ENCODE results near the gene FOXN1. TPM values are rescaled to one million over a fixed set of nuclear protein-coding genes. Genes with fewer than 3 reads are reported as not detected.
"Not testable (repeated sequence)": the region's sequence is repeated elsewhere in the genome, so short reads cannot be mapped to it uniquely, and the experiment has no call there.

The FOXN1 gene
- total and polyA plus RNA-seq, 4 donors = not detected

DNA sequence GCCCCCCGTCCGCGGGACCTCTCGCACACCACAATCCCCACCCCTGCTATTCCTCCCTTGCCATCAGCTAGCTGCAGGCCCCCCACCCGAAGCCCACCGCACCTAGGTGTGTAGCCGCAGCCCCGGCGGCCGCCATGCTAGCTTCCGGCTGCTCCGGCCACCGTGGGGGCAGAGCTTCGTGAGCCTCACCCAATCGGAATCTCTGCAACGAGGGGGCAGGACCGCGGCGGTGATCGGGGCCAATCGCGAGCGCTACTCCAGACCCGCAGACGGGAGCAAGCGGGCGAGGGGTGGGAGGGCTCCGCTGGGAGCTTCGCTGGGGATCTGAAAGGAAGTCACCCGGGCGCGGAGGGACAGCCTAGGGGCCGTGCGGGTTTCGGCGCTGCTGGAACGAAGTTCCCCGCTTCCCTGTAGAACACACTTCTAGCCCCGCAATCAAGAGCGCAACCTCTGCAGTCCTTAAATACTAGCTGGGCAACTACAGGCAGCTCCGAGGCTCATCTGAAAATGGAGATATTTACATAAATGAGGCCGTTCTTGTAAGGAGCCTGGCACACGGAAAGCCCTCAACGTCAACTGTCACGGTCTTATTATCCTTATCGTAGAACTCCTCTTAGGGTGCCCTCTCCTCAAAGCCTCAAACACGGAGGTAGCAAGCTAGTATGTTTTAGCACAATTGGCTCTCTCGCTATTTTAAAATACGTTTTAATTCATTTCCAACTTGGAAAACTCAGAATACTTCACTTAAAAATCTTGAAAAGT is 65.4 kb downstream of the FOXN1 start, which contains the start of gene PIGS:
PIGS (minus strand) TSS at position 164 of the 762 bp plus-strand sequence; CDS start at position 136, 28 bp downstream.
- WGBS (ENCODE audit: insufficient coverage) = under 1% methylated on average over 46 of the region's 49 CpGs
- Histone ChIP-seq H3K4me1 (ENCODE audit: control insufficient read depth, insufficient read depth, low read length) (peaks cover 50% of the 10 kb centered on the region), H3K4me3 (ENCODE audit: low read depth, low read length) (peak within 1 kb of the TSS; percentile 94), H3K27ac (ENCODE audit: low read depth, low read length) (peak within 1 kb of the TSS; percentile 75), H3K27me3 (ENCODE audit: control insufficient read depth, insufficient read depth, low read length) (no peaks in the 10 kb centered on the region), H3K9me3 (ENCODE audit: control insufficient read depth, insufficient read depth, low read length) (no peaks in the 10 kb centered on the region), H3K36me3 (ENCODE audit: control insufficient read depth, insufficient read depth, low read length) (peaks cover 29% of the 10 kb centered on the region)
- DNase-seq (ENCODE audit: low read depth in 4 of 6, low spot score in 6 of 6) = peak in 4 of 6 donors; percentile 86 to 98 (median 93)

DNA sequence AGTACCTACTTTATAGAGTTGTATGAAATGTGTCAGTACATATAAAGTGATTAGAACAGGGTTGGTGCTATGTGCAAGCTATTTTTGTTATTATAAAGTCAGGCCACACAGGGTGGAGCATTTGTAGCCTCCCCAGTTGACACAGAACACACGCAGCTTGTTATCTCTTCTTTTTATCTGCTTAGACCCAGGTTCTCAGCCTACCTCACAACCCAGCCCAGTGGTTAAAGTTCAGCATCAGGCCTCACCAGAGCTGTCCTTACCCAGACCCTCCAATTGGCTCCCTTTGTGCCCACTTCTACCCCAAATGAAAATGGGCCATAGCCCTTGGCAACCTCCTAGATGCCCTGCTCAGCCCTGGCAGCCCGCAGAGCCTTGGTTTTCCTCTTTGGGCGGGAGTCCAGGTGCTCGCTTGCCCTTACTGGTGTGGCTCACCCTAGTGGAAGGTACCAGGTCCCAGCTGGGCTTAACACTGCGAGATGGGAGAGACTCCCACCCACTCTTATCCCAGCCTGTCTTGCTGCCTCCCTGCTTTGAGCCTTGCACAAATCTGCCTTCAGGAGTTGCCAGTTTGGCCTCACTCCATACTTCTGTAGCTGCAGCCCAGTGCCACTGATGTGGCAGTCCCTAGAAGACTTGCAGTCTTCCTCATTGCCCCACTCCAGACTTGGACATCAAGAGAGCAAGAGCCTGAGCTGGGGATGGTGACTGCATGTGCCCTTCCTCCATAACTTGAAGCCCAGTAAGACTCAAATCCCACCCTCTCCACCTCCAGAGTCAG is 66.3 kb downstream of the FOXN1 start:
- H3K4me1 ChIP-seq (ENCODE audit: control insufficient read depth, insufficient read depth, low read length) = peaks cover 59% of the 10 kb centered on the region
- H3K9me3 ChIP-seq (ENCODE audit: control insufficient read depth, insufficient read depth, low read length) = no peaks in the 10 kb centered on the region
- H3K4me3 ChIP-seq (ENCODE audit: low read depth, low read length) = no peak overlapping the region
- WGBS (ENCODE audit: insufficient coverage) = 80% methylated on average over 5 of the region's 5 CpGs
- DNase-seq (ENCODE audit: low read depth in 4 of 6, low spot score in 6 of 6) = no peak
- no peak overlapping the region for H3K27ac ChIP-seq (ENCODE audit: low read depth, low read length)
- H3K27me3 ChIP-seq (ENCODE audit: control insufficient read depth, insufficient read depth, low read length) = no peaks in the 10 kb centered on the region
- H3K36me3 ChIP-seq (ENCODE audit: control insufficient read depth, insufficient read depth, low read length) = peaks cover 26% of the 10 kb centered on the region

DNA sequence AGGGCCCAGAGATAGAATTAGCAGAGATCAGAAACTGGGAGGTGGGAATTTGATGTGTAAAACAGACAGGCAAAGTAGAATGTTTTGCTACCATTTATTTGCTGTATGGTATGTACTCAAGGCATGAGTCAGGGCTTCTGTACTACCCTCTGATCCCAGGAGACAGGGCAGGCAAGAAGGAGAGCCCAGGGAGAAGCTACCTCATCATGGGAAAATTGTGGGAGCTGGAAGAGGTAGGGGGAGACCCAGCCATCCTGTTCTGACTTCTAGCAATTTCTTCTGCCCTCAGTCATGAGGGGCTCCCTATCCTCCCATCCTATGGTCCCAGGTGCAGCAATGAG is 66.9 kb downstream of the FOXN1 start:
- no peaks in the 10 kb centered on the region for H3K9me3 ChIP-seq (ENCODE audit: control insufficient read depth, insufficient read depth, low read length)
- H3K27me3 ChIP-seq (ENCODE audit: control insufficient read depth, insufficient read depth, low read length) = no peaks in the 10 kb centered on the region
- no peak overlapping the region for H3K4me3 ChIP-seq (ENCODE audit: low read depth, low read length)
- no peak overlapping the region for H3K27ac ChIP-seq (ENCODE audit: low read depth, low read length)
- DNase-seq (ENCODE audit: low read depth in 4 of 6, low spot score in 6 of 6) = no peak
- H3K4me1 ChIP-seq (ENCODE audit: control insufficient read depth, insufficient read depth, low read length) = peaks cover 63% of the 10 kb centered on the region
- H3K36me3 ChIP-seq (ENCODE audit: control insufficient read depth, insufficient read depth, low read length) = peaks cover 26% of the 10 kb centered on the region

DNA sequence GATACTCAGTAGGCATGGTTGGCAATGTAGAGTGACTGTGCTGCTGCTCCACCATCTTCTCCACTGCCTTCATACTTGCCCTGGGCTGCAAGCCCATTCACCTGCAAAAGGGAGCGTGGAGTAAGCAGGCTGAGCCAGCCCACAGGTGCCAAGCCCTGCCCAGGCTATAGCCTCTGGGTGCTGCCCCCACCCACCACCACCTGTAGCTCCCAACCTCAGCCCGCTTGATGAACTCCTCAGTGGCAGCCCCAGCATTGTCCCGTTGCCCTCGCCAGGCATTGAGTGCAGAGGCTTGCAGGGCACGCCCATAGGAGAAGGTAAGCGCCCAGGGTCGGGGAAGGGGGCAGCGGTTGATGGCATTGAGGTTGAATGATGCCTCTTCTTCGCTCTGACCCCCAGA is 67.4 kb downstream of the FOXN1 start:
- 92% methylated on average over 8 of the region's 9 CpGs for WGBS (ENCODE audit: insufficient coverage)
- no peak overlapping the region for H3K4me3 ChIP-seq (ENCODE audit: low read depth, low read length)

DNA sequence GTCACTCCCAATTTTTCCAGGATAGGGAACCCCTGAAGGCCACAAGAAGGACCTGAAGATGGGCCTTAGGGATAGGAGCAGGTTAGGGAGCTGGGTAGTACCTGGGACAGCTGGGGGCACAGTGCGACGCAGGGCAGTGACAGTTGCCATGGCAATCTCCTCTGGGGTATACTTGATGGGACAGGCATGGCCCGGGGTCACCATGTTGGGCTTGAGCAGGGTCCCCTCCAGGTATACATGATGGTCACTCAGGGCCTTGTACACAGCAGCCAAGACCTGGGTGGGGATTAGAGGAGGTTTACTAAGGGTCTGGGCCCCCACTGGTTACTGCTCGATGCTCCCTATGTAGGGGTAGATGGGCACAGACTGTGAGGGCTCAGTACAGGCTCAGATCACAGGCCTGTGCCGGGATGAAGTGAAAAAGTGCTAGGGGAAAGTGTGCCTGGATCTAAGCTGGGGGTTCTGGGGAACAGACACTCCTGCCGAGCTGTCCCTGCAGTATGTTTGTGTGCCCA is 67.9 kb downstream of the FOXN1 start:
- Histone ChIP-seq H3K4me3 (ENCODE audit: low read depth, low read length) (no peak overlapping the region), H3K27ac (ENCODE audit: low read depth, low read length) (no peak overlapping the region), H3K9me3 (ENCODE audit: control insufficient read depth, insufficient read depth, low read length) (no peaks in the 10 kb centered on the region), H3K27me3 (ENCODE audit: control insufficient read depth, insufficient read depth, low read length) (no peaks in the 10 kb centered on the region), H3K36me3 (ENCODE audit: control insufficient read depth, insufficient read depth, low read length) (peaks cover 34% of the 10 kb centered on the region), H3K4me1 (ENCODE audit: control insufficient read depth, insufficient read depth, low read length) (peaks cover 63% of the 10 kb centered on the region)
- no peak for DNase-seq (ENCODE audit: low read depth in 4 of 6, low spot score in 6 of 6)
- 97% methylated on average over 5 of the region's 6 CpGs for WGBS (ENCODE audit: insufficient coverage)

More for the DNA sequence above, 67.4 kb downstream of the FOXN1 start:
- no peak overlapping the region for H3K27ac ChIP-seq (ENCODE audit: low read depth, low read length)
- H3K4me1 ChIP-seq (ENCODE audit: control insufficient read depth, insufficient read depth, low read length) = peaks cover 63% of the 10 kb centered on the region
- H3K36me3 ChIP-seq (ENCODE audit: control insufficient read depth, insufficient read depth, low read length) = peaks cover 30% of the 10 kb centered on the region
- H3K9me3 ChIP-seq (ENCODE audit: control insufficient read depth, insufficient read depth, low read length) = no peaks in the 10 kb centered on the region
- no peak for DNase-seq (ENCODE audit: low read depth in 4 of 6, low spot score in 6 of 6)
- no peaks in the 10 kb centered on the region for H3K27me3 ChIP-seq (ENCODE audit: control insufficient read depth, insufficient read depth, low read length)

DNA sequence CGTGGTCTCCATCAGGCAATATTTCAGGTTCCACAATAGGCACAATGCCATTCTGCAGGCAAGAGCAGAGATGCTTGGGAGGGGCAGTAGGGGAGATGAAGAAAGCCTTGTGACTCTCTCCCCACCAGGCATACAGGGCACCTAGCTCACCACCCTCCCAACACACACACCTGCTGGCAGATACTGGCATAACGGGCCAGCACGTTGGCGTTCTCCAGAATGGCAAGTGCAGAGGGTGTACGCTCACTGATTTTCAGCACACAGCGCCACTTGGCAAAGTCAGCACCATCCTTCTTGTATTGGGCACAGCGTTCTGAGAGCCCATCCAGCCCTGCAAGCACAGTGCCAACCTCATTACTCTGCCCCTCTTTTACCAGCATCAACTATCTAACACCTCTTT is 68.4 kb downstream of the FOXN1 start:
- Histone ChIP-seq H3K27ac (ENCODE audit: low read depth, low read length) (no peak overlapping the region), H3K36me3 (ENCODE audit: control insufficient read depth, insufficient read depth, low read length) (peaks cover 32% of the 10 kb centered on the region), H3K9me3 (ENCODE audit: control insufficient read depth, insufficient read depth, low read length) (no peaks in the 10 kb centered on the region), H3K27me3 (ENCODE audit: control insufficient read depth, insufficient read depth, low read length) (no peaks in the 10 kb centered on the region), H3K4me3 (ENCODE audit: low read depth, low read length) (no peak overlapping the region), H3K4me1 (ENCODE audit: control insufficient read depth, insufficient read depth, low read length) (peaks cover 63% of the 10 kb centered on the region)
- peak in 1 of 6 donors; percentile 15 for DNase-seq (ENCODE audit: low read depth in 4 of 6, low spot score in 6 of 6)
- WGBS (ENCODE audit: insufficient coverage) = 72% methylated on average over 6 of the region's 7 CpGs

DNA sequence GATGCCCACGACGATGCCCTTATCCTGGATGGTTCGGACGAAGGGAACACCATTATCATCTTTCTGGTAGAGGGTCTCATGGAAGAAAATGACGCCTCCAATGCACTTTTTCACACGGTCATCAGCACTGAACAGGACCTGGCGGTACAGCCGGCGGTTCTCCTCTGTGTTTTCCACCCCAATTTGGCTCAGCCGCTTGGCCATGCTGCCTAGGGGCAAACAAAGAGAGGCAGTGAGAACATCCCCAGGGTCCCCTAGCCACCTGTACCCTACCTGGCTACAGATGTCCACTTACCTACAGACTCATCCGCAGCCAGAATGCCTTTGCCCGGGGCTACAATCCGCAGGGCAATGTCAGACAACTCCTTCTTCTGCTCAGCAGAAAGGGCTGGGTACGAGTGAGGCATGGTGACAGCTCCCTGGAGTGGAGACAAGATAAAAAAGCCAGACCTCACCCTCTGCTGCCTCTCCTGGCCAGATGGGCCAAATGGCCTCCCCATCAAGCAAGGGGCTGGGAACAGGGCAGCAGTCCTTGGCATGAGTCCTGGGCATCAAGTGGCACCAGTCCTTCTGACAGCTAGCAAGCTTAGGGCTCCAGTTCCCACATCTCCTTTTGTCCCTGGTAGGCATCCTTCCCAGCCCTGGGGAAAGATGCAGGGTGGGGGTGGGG is 69.1 kb downstream of the FOXN1 start:
- H3K36me3 ChIP-seq (ENCODE audit: control insufficient read depth, insufficient read depth, low read length) = peaks cover 37% of the 10 kb centered on the region
- H3K4me3 ChIP-seq (ENCODE audit: low read depth, low read length) = peak overlapping the region; percentile 31
- 72% methylated on average over 13 of the region's 14 CpGs for WGBS (ENCODE audit: insufficient coverage)
- peak overlapping the region; percentile 66 for H3K27ac ChIP-seq (ENCODE audit: low read depth, low read length)
- peak in 2 of 6 donors; percentile 65 to 86 for DNase-seq (ENCODE audit: low read depth in 4 of 6, low spot score in 6 of 6)
- H3K9me3 ChIP-seq (ENCODE audit: control insufficient read depth, insufficient read depth, low read length) = no peaks in the 10 kb centered on the region
- H3K4me1 ChIP-seq (ENCODE audit: control insufficient read depth, insufficient read depth, low read length) = peaks cover 60% of the 10 kb centered on the region
- H3K27me3 ChIP-seq (ENCODE audit: control insufficient read depth, insufficient read depth, low read length) = no peaks in the 10 kb centered on the region

DNA sequence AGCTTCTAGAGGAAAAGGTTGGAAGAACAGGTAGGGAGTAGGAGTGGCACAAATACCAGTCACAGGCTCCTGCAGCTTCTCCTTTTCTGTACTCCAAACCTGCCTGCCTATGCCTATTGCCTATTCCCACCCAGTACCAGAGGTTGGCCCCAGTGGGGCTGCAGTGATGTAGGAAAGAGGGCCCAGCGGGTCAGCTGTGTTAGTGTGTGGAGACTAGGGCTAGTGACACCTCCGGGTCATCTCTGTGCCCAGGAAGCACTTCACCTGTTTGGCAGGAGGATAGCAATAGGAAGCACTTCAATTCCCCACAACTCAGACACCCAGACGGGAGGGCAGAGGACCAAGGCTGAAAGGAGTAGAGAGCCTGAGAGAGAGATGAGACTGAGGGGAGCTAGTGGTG is 69.9 kb downstream of the FOXN1 start:
- Histone ChIP-seq H3K36me3 (ENCODE audit: control insufficient read depth, insufficient read depth, low read length) (peaks cover 34% of the 10 kb centered on the region), H3K27ac (ENCODE audit: low read depth, low read length) (peak overlapping the region; percentile 60), H3K4me3 (ENCODE audit: low read depth, low read length) (peak overlapping the region; percentile 31), H3K4me1 (ENCODE audit: control insufficient read depth, insufficient read depth, low read length) (peaks cover 53% of the 10 kb centered on the region)
- H3K27me3 ChIP-seq (ENCODE audit: control insufficient read depth, insufficient read depth, low read length); H3K9me3 ChIP-seq (ENCODE audit: control insufficient read depth, insufficient read depth, low read length): not testable (repeated sequence)
- no CpG with 5 or more reads among the region's 3 CpGs for WGBS (ENCODE audit: insufficient coverage)
- peak in 1 of 6 donors; percentile 12 for DNase-seq (ENCODE audit: low read depth in 4 of 6, low spot score in 6 of 6)

DNA sequence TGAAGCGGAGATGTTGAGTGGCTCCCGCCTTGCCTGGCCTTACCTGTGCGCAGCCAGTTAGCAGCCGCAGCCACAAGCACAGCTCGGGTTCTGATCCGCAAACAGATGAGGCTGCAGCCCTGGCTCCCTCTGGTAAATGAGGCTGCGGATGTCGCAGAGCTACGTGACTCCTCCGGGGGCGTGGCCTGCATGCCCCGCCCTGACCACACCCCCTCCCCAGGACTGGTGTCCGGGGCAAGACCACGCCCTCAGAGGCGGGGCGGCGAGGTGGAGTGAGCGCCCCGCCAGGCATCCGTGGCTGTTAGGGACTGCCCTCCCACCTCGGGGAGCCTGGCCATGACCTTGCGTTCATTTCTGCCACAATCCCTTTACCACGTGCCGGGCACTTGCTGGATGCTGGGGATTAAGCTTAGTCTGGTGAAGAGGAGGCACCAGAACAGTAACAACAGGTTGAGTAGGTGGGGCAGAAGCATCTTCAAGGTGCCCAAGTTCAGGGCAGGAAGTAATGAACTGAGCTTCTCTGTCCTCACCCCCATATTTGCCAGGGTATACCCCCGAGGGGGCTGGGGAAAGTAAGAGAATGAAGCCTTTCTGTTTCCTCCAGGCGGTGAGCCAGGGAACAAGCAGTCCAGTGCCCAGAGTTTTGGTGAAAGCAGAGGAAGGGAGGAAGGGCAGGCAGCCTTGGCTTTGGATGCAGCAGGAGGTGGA is 70.8 kb downstream of the FOXN1 start, which contains the start of gene ALDOC:
ALDOC (minus strand) TSS at position 138 of the 708 bp plus-strand sequence. CDS start 1,363 bp downstream, outside the sequence.
- 2% methylated on average over 21 of the region's 26 CpGs for WGBS (ENCODE audit: insufficient coverage)
- Histone ChIP-seq H3K4me3 (ENCODE audit: low read depth, low read length) (peak within 1 kb of the TSS; percentile 35), H3K4me1 (ENCODE audit: control insufficient read depth, insufficient read depth, low read length) (peaks cover 52% of the 10 kb centered on the region), H3K9me3 (ENCODE audit: control insufficient read depth, insufficient read depth, low read length) (no peaks in the 10 kb centered on the region), H3K36me3 (ENCODE audit: control insufficient read depth, insufficient read depth, low read length) (peaks cover 36% of the 10 kb centered on the region), H3K27me3 (ENCODE audit: control insufficient read depth, insufficient read depth, low read length) (no peaks in the 10 kb centered on the region), H3K27ac (ENCODE audit: low read depth, low read length) (peak within 1 kb of the TSS; percentile 76)
- peak; percentile 71 to 98 (median 83) for DNase-seq (ENCODE audit: low read depth in 4 of 6, low spot score in 6 of 6)
